Suprapubic skin (tissue), 4 donors: ENCODE data around the gene DENR.

ENCODE experiments used
- POLR2A ChIP-seq, 2 donors: fragments of 450-650 bp; IDR thresholded peaks; one replicate each; pipeline ENCODE4 v1.6.1; 2017; ENCODE audit warnings: antibody characterized with exemption in 2 of 2, mild to moderate bottlenecking in 2 of 2, moderate library complexity in 2 of 2
- POLR2AphosphoS5 ChIP-seq, 3 donors: sonication (generic); formaldehyde crosslinking; IDR thresholded peaks; one replicate each; pipeline ENCODE4 v1.6.1; 2017; ENCODE audit warnings: antibody characterized with exemption in 3 of 3
- TF ChIP-seq, protein P1 (sequence below), 2 donors: fragments of 200-600 bp in 1 of 2; fragments of 450-650 bp in 1 of 2; sonication (generic) in 1 of 2; IDR thresholded peaks; one replicate each; pipeline ENCODE4 v1.5.1; 2016 to 2019; ENCODE audit warnings: antibody characterized with exemption in 2 of 2, mild to moderate bottlenecking in 1 of 2, moderate library complexity in 1 of 2

DNA sequence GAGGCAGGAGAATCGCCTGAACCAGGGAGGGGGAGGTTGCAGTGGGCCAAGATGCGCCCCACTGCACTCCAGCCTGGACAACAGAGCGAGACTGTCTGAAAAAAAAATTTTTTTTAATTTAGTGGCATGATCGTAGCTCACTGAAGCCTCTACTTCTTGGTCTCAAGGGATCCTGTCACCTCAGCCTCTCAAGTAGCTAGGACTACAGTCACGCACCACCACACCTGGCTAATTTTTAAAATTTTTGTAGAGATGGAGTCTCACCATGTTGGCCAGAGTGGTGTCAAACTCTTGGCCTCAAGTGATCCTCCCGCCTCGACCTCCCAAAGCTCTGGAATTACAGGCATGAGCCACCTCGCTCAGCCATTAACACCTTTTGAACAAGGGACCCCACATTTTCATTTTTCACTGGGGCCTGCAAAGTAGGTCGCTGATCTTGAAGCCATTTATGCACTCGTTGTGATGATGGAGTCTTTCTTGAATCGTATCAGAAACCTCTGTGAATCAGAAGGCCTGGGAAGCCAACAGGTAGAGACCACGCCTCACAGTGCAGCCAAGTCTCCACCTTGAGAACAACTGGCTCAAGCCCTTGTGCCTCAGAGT is 27.9 kb upstream of the DENR start:
- TF ChIP-seq, protein P1, sequence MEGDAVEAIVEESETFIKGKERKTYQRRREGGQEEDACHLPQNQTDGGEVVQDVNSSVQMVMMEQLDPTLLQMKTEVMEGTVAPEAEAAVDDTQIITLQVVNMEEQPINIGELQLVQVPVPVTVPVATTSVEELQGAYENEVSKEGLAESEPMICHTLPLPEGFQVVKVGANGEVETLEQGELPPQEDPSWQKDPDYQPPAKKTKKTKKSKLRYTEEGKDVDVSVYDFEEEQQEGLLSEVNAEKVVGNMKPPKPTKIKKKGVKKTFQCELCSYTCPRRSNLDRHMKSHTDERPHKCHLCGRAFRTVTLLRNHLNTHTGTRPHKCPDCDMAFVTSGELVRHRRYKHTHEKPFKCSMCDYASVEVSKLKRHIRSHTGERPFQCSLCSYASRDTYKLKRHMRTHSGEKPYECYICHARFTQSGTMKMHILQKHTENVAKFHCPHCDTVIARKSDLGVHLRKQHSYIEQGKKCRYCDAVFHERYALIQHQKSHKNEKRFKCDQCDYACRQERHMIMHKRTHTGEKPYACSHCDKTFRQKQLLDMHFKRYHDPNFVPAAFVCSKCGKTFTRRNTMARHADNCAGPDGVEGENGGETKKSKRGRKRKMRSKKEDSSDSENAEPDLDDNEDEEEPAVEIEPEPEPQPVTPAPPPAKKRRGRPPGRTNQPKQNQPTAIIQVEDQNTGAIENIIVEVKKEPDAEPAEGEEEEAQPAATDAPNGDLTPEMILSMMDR (IDR thresholded peaks at IDR 0.05): no peak
- TF ChIP-seq POLR2A (IDR thresholded peaks at IDR 0.05) (no peak), POLR2AphosphoS5 (IDR thresholded peaks at IDR 0.05) (no peak)
